GM18861 (cell line): ENCODE measurements around the gene CERS3.
"Not testable (repeated sequence)": the region's sequence is repeated elsewhere in the genome, so short reads cannot be mapped to it uniquely, and the experiment has no call there.

Experiments used
- ATAC-seq: cut with Tn5 transposase; IDR thresholded peaks from one replicate; pipeline ENCODE4 v1.9.1; 2021; ENCODE audit not compliant: unreplicated experiment

Gene CERS3

GRCh38 chr15:100468285-100468684, 60.5 kb downstream of the CERS3 start:
- ATAC-seq: no peak

GRCh38 chr15:100466073-100466472, 62.7 kb downstream of the CERS3 start:
- ATAC-seq: no peak

- ATAC-seq: no peak
Measured at GRCh38 chr15:100464888-100465287, 63.9 kb downstream of the CERS3 start.

GRCh38 chr15:100464256-100464655, 64.5 kb downstream of the CERS3 start:
- no peak for ATAC-seq

- ATAC-seq: no peak
Measured at GRCh38 chr15:100463515-100463914, 65.2 kb downstream of the CERS3 start.

- peak; percentile 53 for ATAC-seq
Measured at GRCh38 chr15:100461049-100461448, 67.7 kb downstream of the CERS3 start.

GRCh38 chr15:100457201-100457600, 71.5 kb downstream of the CERS3 start:
- no peak for ATAC-seq

- ATAC-seq: no peak
Measured at GRCh38 chr15:100454148-100454547, 74.6 kb downstream of the CERS3 start.

GRCh38 chr15:100448481-100448880, 80.3 kb downstream of the CERS3 start:
- ATAC-seq: no peak

GRCh38 chr15:100441063-100441462, 87.7 kb downstream of the CERS3 start:
- ATAC-seq: not testable (repeated sequence)

- no peak for ATAC-seq
Measured at GRCh38 chr15:100439514-100439913, 89.2 kb downstream of the CERS3 start.

GRCh38 chr15:100438570-100438969, 90.2 kb downstream of the CERS3 start:
- no peak for ATAC-seq

- ATAC-seq: no peak
Measured at GRCh38 chr15:100437261-100437660, 91.5 kb downstream of the CERS3 start.

- ATAC-seq: no peak
Measured at GRCh38 chr15:100434561-100434960, 94.2 kb downstream of the CERS3 start.

- no peak for ATAC-seq
Measured at GRCh38 chr15:100434038-100434437, 94.7 kb downstream of the CERS3 start.

- ATAC-seq: no peak
Measured at GRCh38 chr15:100433304-100433703, 95.4 kb downstream of the CERS3 start.

GRCh38 chr15:100430411-100430810, 98.3 kb downstream of the CERS3 start:
- ATAC-seq: no peak

- ATAC-seq: no peak
Measured at GRCh38 chr15:100429116-100429728, 99.5 kb downstream of the CERS3 start.

- ATAC-seq: no peak
Measured at GRCh38 chr15:100426937-100427336, 101.8 kb downstream of the CERS3 start.

GRCh38 chr15:100405179-100405578, 123.6 kb downstream of the CERS3 start:
- no peak for ATAC-seq

GRCh38 chr15:100400996-100401395, 127.8 kb downstream of the CERS3 start:
- ATAC-seq: no peak

- ATAC-seq: no peak
Measured at GRCh38 chr15:100394736-100395440, 133.9 kb downstream of the CERS3 start.

- ATAC-seq: no peak
Measured at GRCh38 chr15:100393008-100393407, 135.7 kb downstream of the CERS3 start.
